Erythroblast (primary cell): Measurements from ENCODE around the gene NTN1.

ENCODE experiments used
- DNase-seq, 2 experiments: peaks; one replicate each; lab custom pipeline; 2025; lab: John Stamatoyannopoulos, UW
- GATA1 ChIP-seq: IDR thresholded peaks from 2 replicates; pipeline ENCODE4 v1.6.1; 2011; ENCODE audit warnings: low read depth, mild to moderate bottlenecking, control low read depth, low read length, moderate library complexity
- POLR2A ChIP-seq: IDR thresholded peaks from 2 replicates; pipeline ENCODE4 v1.6.1; 2011; ENCODE audit warnings: mild to moderate bottlenecking, low read length

The NTN1 gene

DNA sequence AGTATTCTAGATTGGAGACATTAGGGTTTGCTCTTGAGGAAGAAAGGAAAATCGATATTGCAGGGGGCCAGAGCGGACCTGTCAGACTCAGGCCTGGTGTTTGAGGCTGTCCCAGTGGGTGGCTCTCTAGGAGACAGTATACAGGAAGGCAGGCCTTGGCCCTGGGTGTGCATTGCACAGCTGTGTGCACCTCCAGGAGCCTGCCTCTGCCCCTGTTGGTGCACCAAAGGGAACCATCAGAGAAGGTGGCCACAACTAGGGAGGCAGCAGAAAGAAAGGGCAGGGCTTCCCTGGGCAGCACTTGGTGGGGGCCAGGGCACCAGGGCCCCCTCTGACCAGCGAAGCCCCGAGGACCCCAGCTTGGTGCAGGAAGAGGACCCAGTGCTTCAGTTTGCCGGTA lies 188.0 kb downstream of the NTN1 start:
- no peak for DNase-seq
- TF ChIP-seq POLR2A (no peak), GATA1 (no peak)

DNA sequence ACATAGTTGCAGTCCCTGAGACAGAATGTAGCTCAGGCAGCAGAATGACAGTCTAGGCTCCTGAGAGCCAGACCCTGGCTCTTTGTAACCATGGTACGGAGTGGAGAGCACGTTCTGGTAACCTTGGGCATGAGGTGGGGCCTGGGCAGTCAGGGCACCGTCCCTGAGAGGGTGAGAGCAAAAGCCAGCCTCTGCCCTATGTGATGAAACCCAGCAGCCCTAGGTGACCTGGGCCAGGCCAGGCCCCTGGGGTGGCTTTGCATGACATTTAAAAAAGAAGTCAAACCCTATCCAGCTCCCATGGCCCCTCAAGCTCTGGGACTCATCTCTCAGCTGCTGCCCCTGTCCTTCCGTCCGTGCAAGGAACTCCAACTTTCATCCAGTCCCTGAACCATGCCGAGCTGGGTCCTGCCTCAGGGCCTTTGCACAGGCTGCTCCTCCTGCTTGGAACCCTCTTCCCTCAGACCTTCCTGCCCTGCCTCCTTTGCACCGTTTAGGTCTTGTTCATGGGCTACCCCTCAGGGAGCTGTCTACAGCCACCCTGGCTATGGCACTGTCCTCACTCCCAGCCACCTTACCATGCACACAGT lies 188.6 kb downstream of the NTN1 start:
- TF ChIP-seq POLR2A, result no peak
- TF ChIP-seq GATA1, result no peak
- DNase-seq, result no peak

DNA sequence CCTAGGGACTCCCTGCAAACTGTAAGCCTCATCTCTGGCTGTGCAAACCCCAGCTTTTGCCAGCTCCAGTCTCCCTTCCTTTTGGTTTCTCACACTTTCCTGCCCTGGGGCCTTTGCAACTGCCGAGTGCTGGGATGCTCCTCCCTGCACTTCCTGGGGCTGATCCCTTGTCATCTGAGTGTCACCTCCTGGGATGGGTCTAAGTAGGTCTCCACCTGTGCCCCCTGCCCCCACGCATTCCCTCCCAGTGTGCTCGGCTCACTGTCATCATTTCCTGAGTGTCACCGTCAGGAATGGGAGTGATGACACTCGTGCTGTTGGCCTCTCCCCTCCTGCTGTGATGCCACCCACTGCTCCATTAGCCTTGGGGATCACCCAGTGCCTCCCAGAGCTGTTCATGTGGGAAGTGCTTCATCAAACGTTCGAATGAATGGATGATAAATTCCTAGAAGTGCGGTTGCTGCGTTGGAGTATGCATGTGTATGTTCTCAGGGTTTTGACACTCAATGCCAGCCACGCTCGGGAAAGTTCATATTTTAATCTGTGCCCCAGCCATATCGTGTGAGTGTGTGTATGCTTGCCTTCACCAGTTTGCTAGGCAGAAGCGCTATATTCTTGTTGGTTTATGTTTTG lies 189.9 kb downstream of the NTN1 start:
- no peak for DNase-seq
- TF ChIP-seq POLR2A (no peak), GATA1 (no peak)

DNA sequence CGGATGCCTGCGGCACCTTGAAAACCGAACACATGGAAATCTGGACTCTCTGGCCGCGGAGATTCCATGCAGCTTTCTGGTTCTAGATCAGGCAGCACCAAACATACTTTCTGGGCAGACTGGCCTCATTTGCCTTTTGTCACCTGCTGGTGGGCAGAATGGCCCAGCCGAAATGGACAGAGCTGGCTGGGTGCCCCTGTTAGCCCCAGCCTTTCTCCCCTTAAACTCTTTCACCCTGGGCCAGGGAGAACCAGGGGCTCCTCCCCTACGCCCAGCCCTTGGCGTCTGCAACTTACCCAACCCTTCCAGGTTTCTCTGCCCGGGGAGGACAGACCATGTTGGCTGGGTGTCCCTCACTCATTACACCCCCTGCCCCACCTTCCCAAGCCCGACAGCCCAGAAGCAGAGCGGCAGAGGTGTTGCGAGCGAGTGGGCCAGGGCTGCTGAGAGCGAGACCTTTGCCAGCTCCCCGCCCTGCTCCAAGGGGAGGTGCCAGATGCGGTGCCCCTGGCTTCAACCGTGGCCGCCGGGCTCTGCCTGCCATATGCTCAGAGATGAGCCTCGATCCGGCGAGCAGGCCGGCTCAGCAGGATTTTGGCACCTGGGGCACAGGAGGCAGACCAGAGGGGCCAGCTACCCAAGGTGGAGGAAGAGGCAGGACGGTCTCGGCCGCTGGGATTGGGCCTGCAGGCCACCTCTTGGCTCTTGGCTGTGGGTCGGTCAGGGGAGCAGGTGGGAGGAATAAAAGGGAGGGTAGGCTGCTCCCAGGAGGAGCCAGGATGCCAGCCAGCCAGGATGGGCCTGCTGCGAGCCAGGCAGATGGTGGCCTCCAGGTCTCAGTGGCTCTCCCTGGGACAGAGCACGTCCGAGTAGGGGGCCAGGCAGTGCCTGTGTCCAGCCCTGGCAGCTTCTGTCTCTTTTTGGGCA lies 191.3 kb downstream of the NTN1 start:
- no peak for DNase-seq
- no peak for TF ChIP-seq GATA1
- TF ChIP-seq POLR2A, result no peak

DNA sequence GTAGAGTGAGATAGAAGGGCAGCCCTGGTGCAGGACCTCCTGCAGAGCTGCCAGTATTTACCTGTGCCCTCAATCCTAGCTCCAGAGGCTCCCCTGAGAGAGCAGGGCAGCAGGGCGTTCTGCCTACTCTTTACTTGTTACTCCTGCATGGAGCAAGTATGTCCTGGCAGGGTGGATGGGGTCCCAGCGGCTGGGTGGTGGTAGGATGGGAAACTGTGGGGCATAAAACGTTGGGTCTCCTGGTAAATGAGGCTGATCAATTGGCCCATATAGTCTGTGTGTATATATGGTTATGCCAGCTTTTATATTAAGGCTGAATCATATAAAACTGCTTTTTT lies 192.0 kb downstream of the NTN1 start:
- no peak for TF ChIP-seq POLR2A
- TF ChIP-seq GATA1, result no peak

DNA sequence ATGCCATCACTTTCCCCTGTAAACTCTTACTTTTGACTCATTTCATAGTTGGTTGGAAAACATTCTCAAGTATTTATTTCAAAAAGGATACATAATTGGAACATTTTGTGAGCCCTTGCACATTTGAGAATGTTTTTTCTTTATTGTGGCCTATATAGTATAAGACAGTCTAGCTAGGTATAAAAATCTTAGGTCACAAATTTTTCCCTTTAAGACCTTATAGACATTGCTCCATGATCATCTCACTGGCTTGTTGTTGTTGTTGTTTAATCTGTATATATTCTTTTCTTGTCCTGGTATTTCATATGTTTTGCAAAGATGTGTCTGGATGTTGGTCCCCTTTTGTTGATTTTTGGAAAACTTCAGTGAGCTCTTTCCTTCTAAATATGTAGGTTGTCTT lies 194.2 kb downstream of the NTN1 start:
- TF ChIP-seq POLR2A (no peak), GATA1 (no peak)
- no peak for DNase-seq

More for the DNA sequence above, 192.0 kb downstream of the NTN1 start:
- no peak for DNase-seq

DNA sequence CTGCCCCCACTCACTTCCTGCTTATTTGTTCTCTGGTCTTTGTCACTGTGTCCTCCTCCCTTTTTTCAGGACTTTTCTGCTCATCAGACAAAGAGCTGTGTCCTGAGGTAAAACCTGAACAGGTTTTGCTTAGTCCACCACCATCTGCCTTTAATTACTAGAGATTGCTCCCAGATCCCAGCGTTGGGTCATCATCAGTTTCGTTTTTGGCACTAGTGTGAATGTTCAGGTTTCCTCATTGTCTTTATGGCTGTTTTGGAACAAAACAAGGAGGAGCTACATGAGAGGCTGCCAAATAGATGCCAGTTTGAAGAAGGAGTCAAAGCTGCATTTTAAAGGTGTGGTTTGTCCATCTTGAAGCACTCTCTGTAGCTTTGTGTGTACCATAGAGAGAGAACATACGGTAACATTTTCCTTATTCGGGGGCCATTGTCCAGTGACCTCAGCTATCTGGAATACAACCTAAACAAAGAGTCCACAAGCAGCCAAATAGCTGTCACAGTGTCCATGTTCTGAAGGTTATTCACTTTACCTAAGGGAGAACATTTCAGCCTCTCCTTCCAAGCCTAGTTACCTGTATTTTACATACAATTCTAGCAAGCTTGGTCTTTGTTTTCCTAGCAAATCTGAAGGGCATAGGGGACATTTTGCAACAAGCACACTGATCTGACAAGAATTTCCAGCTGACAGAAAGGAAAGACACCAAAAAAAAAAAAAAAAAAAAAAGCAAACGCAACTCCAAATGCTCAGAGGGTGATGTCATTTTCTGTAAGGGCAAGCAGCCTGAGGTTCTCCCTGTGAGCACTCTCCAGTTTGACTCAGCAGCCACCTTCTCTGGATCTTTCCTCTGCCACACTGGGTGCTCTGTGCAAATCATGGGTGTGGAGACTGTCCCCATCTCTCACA lies 196.1 kb downstream of the NTN1 start:
- DNase-seq, result no peak
- no peak for TF ChIP-seq GATA1
- no peak for TF ChIP-seq POLR2A

DNA sequence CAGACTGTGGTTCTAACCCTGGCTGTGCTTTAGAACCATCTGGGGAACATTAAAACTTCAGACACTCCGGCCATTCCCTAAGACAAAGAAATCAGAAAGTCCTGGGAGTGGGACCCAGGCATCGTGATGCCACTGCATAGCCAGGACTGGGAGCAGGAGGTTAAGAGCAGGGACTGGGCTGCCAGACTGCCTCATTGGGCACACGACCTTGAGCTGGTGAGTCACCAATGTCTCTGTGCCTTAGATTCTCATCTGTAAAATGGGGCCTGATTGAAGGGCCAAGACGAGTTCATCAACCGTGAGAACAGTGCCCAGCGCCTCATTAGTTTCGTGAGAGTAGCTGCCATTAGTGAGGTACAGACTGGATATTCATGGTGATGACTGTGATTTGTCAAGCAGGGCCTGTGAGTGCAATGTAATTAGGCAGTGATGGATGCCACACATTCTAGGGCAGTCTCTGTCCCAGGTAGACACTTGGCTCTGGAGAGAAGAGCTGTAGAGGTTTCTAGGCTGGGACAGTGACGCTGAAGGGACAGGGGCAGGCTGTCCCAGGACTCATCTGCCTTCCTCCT lies 196.8 kb downstream of the NTN1 start:
- DNase-seq, result no peak
- TF ChIP-seq GATA1 (no peak), POLR2A (no peak)

DNA sequence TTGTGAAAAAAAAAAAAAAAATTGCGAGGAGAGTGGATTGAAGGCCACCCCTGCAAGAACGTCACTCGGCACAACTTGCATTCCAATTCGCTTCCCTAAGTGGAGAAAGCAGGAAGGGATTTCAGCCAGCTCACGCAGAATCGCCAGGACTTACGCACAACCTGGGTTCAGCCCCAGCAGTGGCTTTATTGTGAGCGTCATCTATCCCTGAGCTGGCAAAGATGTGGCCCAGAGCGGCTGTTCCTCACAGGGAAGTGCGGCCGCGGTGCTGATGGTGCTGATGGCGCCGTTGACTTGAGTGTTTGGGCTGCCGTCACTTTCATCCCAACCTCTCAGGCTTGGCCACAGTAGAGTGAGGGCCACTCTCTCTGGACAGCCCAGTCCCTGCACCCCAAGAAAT lies 197.6 kb downstream of the NTN1 start:
- DNase-seq, result no peak
- TF ChIP-seq POLR2A, result no peak
- TF ChIP-seq GATA1, result no peak

DNA sequence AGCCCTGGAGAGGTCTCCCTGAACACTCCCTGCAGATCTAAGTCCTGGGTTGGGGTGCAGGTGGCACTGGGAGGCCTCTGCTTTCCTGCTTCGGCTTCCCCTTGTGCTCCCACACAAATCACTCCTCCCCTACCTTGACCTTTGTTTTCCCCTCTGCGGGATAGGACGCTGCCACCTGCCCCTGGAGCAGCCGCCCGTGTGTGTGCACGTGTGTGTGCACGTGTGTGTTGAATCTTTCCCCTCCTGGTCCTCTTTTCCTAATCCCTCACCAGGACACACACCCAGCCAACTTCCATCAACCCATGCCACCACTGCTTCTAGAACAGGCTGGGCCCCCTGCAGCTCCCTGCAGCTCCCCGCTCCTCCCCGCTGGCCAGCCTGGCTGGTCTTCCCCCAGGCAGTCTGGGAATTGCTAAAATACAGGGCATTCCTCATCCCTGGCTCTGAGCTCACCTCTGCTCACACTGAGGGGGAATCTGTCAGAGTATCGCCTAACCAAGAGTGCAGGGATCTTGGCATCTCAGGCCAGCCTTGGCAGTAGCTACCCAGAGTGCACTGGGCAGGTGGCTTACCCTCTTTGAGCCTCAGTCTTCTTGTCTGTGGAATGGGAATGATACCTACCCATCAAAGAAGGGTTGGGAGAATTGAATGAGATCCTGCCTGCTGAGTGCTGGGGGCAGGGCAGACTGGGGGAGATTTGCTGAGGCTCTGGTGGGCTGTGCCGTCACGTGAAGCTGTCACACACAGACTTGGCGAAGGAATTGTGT lies 198.5 kb downstream of the NTN1 start:
- no peak for DNase-seq
- TF ChIP-seq POLR2A (no peak), GATA1 (no peak)

DNA sequence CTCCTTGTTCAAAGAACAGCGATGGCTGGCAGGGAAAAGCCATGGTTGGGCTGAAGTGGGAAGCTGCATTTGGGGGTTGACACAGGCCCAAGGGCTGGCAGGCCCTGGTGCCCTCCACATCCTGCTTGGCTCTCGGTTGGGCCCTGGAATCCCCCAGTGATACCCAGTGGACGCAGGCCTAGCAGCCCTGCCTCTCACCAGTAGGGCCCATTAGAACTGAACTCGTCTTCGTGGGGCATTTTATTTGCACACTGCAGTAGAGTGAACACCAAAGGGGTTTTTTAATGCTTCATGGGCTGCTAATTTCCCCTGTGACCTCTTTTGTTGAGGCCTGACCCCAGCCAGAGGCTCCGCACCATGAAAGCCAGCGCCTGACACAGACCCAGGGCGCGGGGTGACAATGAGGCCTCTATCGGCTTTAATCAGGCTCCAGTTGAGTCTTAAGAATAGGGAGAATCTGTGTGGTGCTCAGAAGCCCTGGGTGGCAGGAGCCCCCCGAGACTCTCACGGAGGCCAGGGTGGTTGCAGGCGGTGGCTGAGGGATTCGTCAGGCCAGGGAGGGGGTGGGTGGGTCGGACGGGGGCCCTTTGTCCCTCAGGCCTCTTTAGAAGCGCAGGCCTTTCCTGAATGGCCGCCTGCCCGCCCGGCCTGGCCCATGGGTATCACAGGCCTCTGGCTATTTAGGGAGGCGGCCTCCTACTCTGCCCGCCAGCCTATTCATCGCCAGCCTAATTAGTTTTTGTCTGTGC lies 199.3 kb downstream of the NTN1 start:
- DNase-seq, result no peak
- no peak for TF ChIP-seq POLR2A
- TF ChIP-seq GATA1, result no peak

DNA sequence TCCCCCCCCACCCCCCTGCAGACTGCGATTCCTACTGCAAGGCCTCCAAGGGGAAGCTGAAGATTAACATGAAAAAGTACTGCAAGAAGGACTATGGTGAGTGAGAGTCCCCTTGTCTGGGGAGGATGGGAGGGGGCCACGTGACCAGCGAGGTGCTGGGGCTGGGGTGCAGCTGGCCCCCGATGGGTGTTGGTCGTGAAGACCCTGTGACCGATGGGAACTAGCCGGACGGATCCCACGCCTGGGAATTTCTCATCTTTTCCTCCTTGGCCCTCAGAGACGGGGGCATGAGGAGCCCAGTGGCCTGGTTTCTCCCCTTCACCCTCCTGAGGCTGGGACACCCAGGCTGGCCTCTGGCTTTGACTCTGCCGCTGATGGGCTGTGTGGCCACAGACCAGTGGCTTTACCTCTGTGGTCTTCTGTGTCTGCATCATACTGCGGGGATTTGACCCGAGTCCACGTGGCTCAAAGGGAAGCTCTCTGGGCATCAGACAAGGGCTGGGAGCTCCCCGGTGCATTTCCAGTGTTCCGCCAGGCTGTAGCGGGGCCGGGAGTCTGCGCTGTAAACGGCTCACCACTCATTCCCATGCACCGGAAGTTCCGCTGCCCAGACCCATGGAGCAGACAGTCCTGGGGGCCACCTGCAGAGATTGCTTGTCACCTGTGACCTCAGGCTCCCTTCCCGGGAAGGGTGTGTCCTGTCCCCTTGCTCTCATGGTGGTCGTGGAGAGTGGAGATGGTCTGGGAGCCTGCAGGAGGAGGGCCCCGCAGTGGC lies 200.0 kb downstream of the NTN1 start:
- no peak for TF ChIP-seq GATA1
- TF ChIP-seq POLR2A, result no peak
- DNase-seq, result no peak
